ENCODE measurements around the gene TCAIM.

TCAIM gene

GRCh38 chr3:44421280-44421679 lies 82.7 kb downstream of the TCAIM start:
- H3K36me3 Mint-ChIP-seq (ENCODE audit: insufficient read depth), result no peaks in the 10 kb centered on the region
- no peak overlapping the region for H3K4me3 Mint-ChIP-seq
- no peak for ATAC-seq (replicated peaks; ENCODE audit: extremely low read depth, poor library complexity, severe bottlenecking)
- H3K4me1 Mint-ChIP-seq, result no peaks in the 10 kb centered on the region
- no peak overlapping the region for H3K27ac Mint-ChIP-seq (ENCODE audit: low read depth)
- H3K9me3 Mint-ChIP-seq, result no peaks in the 10 kb centered on the region
- no peak for DNase-seq (ENCODE audit: low spot score in 2 of 2)
- peaks cover 28% of the 10 kb centered on the region for H3K27me3 Mint-ChIP-seq

- no peaks in the 10 kb centered on the region for H3K36me3 Mint-ChIP-seq (ENCODE audit: insufficient read depth)
- no peak overlapping the region for H3K27ac Mint-ChIP-seq (ENCODE audit: low read depth)
- H3K9me3 Mint-ChIP-seq, result no peaks in the 10 kb centered on the region
- H3K27me3 Mint-ChIP-seq, result peaks cover 28% of the 10 kb centered on the region
- no peaks in the 10 kb centered on the region for H3K4me1 Mint-ChIP-seq
- no peak for DNase-seq (ENCODE audit: low spot score in 2 of 2)
- no peak overlapping the region for H3K4me3 Mint-ChIP-seq
- no peak for ATAC-seq (replicated peaks; ENCODE audit: extremely low read depth, poor library complexity, severe bottlenecking)
Measured at GRCh38 chr3:44424758-44425157, 86.2 kb downstream of the TCAIM start.

GRCh38 chr3:44427683-44428082 lies 89.1 kb downstream of the TCAIM start:
- Mint-ChIP-seq H3K27ac (ENCODE audit: low read depth) (no peak overlapping the region), H3K4me1 (no peaks in the 10 kb centered on the region), H3K27me3 (peaks cover 20% of the 10 kb centered on the region), H3K9me3 (no peaks in the 10 kb centered on the region), H3K4me3 (no peak overlapping the region), H3K36me3 (ENCODE audit: insufficient read depth) (no peaks in the 10 kb centered on the region)
- DNase-seq (ENCODE audit: low spot score in 2 of 2) (no peak), ATAC-seq (replicated peaks; ENCODE audit: extremely low read depth, poor library complexity, severe bottlenecking) (no peak)

- H3K27me3 Mint-ChIP-seq, result peaks cover 14% of the 10 kb centered on the region
- H3K27ac Mint-ChIP-seq (ENCODE audit: low read depth), result no peak overlapping the region
- ATAC-seq (replicated peaks; ENCODE audit: extremely low read depth, poor library complexity, severe bottlenecking), result no peak
- H3K4me1 Mint-ChIP-seq, result no peaks in the 10 kb centered on the region
- DNase-seq (ENCODE audit: low spot score in 2 of 2), result no peak
- H3K4me3 Mint-ChIP-seq, result no peak overlapping the region
- H3K9me3 Mint-ChIP-seq, result no peaks in the 10 kb centered on the region
- H3K36me3 Mint-ChIP-seq (ENCODE audit: insufficient read depth), result no peaks in the 10 kb centered on the region
Measured at GRCh38 chr3:44428910-44429309, 90.3 kb downstream of the TCAIM start.

GRCh38 chr3:44429459-44429858 lies 90.9 kb downstream of the TCAIM start:
- H3K4me3 Mint-ChIP-seq, result no peak overlapping the region
- no peak for DNase-seq (ENCODE audit: low spot score in 2 of 2)
- H3K36me3 Mint-ChIP-seq (ENCODE audit: insufficient read depth), result no peaks in the 10 kb centered on the region
- no peaks in the 10 kb centered on the region for H3K9me3 Mint-ChIP-seq
- H3K4me1 Mint-ChIP-seq, result no peaks in the 10 kb centered on the region
- no peak for ATAC-seq (replicated peaks; ENCODE audit: extremely low read depth, poor library complexity, severe bottlenecking)
- no peak overlapping the region for H3K27ac Mint-ChIP-seq (ENCODE audit: low read depth)
- H3K27me3 Mint-ChIP-seq, result peaks cover 8% of the 10 kb centered on the region

DNA sequence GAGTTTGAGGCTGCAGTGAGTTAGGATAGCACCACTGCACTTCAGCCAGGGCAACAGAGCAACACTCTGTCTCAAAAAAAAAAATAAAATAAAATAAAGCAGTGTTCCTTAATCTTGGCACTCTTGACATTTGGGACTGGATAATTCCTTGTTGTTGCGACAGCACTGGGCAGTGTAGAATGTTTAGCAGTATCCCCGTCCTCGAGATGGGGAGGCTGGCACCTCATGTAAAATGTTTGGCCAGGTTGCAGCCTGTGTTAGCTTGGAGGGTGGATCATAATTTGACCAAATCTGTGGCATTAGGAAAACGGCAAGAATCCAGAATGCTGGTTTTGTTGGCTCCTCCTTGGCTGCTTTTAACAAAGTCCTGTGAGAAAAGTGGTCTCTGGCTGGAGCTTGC lies 91.9 kb downstream of the TCAIM start:
- no peaks in the 10 kb centered on the region for H3K4me1 Mint-ChIP-seq

GRCh38 chr3:44434834-44435510 lies 96.4 kb downstream of the TCAIM start:
- no peak for DNase-seq (ENCODE audit: low spot score in 2 of 2)
- H3K27ac Mint-ChIP-seq (ENCODE audit: low read depth), result no peak overlapping the region
- H3K27me3 Mint-ChIP-seq, result no peaks in the 10 kb centered on the region
- H3K4me3 Mint-ChIP-seq, result no peak overlapping the region
- H3K9me3 Mint-ChIP-seq, result no peaks in the 10 kb centered on the region
- ATAC-seq (replicated peaks; ENCODE audit: extremely low read depth, poor library complexity, severe bottlenecking), result no peak
- peaks cover 9% of the 10 kb centered on the region for H3K4me1 Mint-ChIP-seq
- H3K36me3 Mint-ChIP-seq (ENCODE audit: insufficient read depth), result peaks cover 3% of the 10 kb centered on the region

More for the DNA sequence above, 91.9 kb downstream of the TCAIM start:
- ATAC-seq (replicated peaks; ENCODE audit: extremely low read depth, poor library complexity, severe bottlenecking) (no peak), DNase-seq (ENCODE audit: low spot score in 2 of 2) (no peak)
- Mint-ChIP-seq H3K27me3 (no peaks in the 10 kb centered on the region), H3K9me3 (no peaks in the 10 kb centered on the region), H3K27ac (ENCODE audit: low read depth) (no peak overlapping the region), H3K36me3 (ENCODE audit: insufficient read depth) (no peaks in the 10 kb centered on the region), H3K4me3 (no peak overlapping the region)

DNA sequence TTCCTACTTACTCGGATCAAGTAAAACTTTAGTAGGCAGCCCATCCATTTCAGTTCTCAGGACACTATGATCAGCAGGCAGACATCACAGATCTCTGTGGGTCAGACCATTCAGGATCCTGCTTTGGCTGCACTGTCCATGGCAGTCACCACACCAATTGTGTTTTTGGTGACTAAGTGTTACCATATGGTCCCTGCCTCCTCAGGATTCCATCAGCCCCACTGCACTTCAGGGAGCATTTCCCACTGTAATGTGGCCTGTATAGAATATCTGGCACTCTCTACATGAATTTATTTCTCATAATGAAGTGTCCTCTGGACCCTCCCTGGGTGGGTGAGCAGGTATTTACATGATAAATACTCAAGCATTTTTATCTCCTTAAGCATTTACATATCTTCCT lies 97.6 kb downstream of the TCAIM start:
- H3K9me3 Mint-ChIP-seq, result no peaks in the 10 kb centered on the region

DNA sequence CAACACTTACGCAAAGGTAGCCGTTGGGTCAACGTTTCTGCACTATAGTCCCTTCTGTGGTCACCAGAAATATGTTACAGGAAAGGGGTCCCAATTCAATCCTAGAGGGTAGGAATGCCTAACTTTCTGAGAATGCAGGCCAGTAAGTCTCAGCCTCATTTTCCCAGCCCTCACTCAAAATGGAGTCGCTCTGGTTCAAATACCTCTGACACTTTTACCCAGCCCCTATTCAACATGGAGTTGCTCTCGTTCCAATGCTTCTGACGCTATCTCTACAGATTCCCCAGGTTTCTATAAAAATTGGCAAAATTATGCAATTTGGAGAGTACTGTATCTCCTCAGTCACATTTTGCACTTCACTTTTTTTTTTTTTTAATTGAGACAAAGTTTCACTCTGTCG lies 99.2 kb downstream of the TCAIM start:
- no peaks in the 10 kb centered on the region for H3K27me3 Mint-ChIP-seq
- H3K27ac Mint-ChIP-seq (ENCODE audit: low read depth), result no peak overlapping the region
- peaks cover 27% of the 10 kb centered on the region for H3K4me1 Mint-ChIP-seq
- no peak for ATAC-seq (replicated peaks; ENCODE audit: extremely low read depth, poor library complexity, severe bottlenecking)
- no peak for DNase-seq (ENCODE audit: low spot score in 2 of 2)
- peaks cover 3% of the 10 kb centered on the region for H3K36me3 Mint-ChIP-seq (ENCODE audit: insufficient read depth)
- no peak overlapping the region for H3K4me3 Mint-ChIP-seq
- no peaks in the 10 kb centered on the region for H3K9me3 Mint-ChIP-seq

More for the DNA sequence above, 97.6 kb downstream of the TCAIM start:
- peaks cover 17% of the 10 kb centered on the region for H3K4me1 Mint-ChIP-seq
- peaks cover 3% of the 10 kb centered on the region for H3K36me3 Mint-ChIP-seq (ENCODE audit: insufficient read depth)
- H3K27me3 Mint-ChIP-seq, result no peaks in the 10 kb centered on the region
- DNase-seq (ENCODE audit: low spot score in 2 of 2) (no peak), ATAC-seq (replicated peaks; ENCODE audit: extremely low read depth, poor library complexity, severe bottlenecking) (no peak)
- H3K4me3 Mint-ChIP-seq, result no peak overlapping the region
- no peak overlapping the region for H3K27ac Mint-ChIP-seq (ENCODE audit: low read depth)

DNA sequence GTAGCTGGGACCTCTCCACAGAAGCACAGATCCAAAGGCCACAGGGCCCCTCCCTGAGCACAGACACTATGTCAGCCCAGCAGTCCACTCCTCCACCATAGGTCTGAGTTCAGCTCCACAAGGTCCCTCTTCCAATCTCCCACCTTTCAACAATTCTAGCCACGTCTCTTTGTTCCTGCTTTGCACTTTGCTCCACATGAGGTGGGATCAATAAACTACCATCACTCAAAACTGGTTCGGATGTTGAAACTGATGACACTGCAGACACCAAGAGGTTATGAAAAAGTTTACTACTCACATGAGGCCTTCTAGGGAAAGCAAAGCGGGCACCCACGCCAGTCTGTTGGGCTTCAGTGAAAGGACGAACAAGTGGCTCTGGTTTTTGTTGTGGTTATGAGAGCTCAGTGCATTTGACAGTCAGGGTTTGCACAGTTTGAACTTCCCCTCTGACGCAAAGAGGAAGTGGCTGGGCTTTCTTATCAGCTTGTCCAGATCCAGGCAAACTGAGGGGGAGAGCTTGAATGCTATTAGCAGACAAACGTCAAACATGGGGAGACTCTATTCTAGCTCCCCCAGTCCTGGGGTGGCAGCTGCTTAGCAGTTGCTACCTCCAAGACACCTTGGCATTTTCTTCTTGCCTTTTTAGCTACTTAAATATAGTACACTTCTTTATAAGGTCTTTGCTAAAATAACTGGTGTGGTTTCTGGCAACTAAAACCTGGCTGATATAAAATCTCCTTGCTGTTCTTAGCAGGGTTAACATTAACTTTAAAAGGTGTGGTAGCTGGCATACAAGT lies 101.1 kb downstream of the TCAIM start:
- H3K9me3 Mint-ChIP-seq, result no peaks in the 10 kb centered on the region
- DNase-seq (ENCODE audit: low spot score in 2 of 2) (peak; percentile 38 to 72), ATAC-seq (replicated peaks; ENCODE audit: extremely low read depth, poor library complexity, severe bottlenecking) (peak; percentile 93)
- peaks cover 3% of the 10 kb centered on the region for H3K36me3 Mint-ChIP-seq (ENCODE audit: insufficient read depth)
- peak overlapping the region; percentile 63 for H3K4me3 Mint-ChIP-seq
- peaks cover 30% of the 10 kb centered on the region for H3K4me1 Mint-ChIP-seq
- H3K27ac Mint-ChIP-seq (ENCODE audit: low read depth), result peak overlapping the region; percentile 87
- no peaks in the 10 kb centered on the region for H3K27me3 Mint-ChIP-seq

DNA sequence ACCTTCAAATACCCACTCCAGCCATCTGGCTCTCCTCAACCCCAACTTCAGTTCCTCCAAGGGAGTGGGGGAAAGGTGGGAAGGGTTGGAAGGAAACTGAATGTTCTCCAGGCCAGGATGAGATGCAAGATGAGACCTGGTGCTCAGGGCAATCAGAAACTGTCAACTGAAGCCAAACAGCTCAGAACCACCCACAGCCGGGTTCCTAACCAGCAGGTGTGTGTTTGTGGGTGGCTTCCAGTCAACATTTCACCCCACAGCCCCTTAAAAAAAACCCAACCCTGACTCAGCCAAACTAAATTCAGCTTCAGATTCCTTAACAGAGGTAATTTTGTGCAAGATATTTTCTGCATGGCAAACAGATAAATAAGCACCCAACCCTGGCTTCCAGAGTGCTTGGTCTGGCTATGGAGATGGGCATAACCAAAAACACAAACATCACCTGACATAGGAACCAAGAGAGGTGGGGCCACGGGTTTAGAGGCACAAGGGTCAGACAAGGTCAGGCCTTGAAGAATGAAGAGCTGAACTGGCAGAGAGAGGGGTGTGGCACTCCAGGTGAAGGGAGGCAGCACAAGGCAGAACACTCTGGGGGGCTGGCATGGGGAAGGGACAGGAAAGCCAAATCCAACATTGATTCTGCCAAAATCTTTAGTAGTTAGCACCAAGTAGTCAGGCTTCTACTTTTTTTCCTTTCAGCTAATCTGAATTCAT lies 104.2 kb downstream of the TCAIM start:
- ATAC-seq (replicated peaks; ENCODE audit: extremely low read depth, poor library complexity, severe bottlenecking) (no peak), DNase-seq (ENCODE audit: low spot score in 2 of 2) (no peak)
- H3K4me1 Mint-ChIP-seq, result peaks cover 33% of the 10 kb centered on the region
- H3K27me3 Mint-ChIP-seq, result no peaks in the 10 kb centered on the region
- peaks cover 11% of the 10 kb centered on the region for H3K36me3 Mint-ChIP-seq (ENCODE audit: insufficient read depth)
- no peak overlapping the region for H3K4me3 Mint-ChIP-seq
- peak overlapping the region; percentile 87 for H3K27ac Mint-ChIP-seq (ENCODE audit: low read depth)
- no peaks in the 10 kb centered on the region for H3K9me3 Mint-ChIP-seq

DNA sequence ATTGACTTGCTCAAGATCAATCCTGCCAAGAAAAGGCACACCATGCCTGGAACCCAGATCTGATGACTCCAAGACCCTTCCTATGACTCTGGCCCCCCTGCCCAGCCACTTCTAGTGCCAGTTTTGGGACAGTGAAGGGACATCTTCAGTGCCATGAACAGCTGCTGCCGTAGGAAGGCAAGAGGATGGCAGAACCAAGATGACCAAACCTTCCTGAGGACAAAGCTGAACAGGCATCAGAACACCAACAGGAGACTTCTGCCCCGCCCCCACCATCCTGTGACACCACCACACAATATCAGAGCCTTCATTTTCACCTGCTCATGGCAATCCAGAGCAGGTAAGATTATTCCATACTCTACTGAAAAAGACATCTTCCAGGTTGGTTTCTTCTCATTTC lies 105.9 kb downstream of the TCAIM start:
- no peak for DNase-seq (ENCODE audit: low spot score in 2 of 2)
- no peak for ATAC-seq (replicated peaks; ENCODE audit: extremely low read depth, poor library complexity, severe bottlenecking)
- no peaks in the 10 kb centered on the region for H3K27me3 Mint-ChIP-seq
- peaks cover 26% of the 10 kb centered on the region for H3K36me3 Mint-ChIP-seq (ENCODE audit: insufficient read depth)
- H3K9me3 Mint-ChIP-seq, result no peaks in the 10 kb centered on the region
- no peak overlapping the region for H3K4me3 Mint-ChIP-seq
- H3K4me1 Mint-ChIP-seq, result peaks cover 30% of the 10 kb centered on the region
- H3K27ac Mint-ChIP-seq (ENCODE audit: low read depth), result peak overlapping the region; percentile 1
